HG02870 (cell line): Measurements from ENCODE around the gene TMEM269.

Source experiments
- ATAC-seq: cut with Tn5 transposase; IDR thresholded peaks from one replicate; pipeline ENCODE4 v1.9.1; 2021; ENCODE audit warnings: mild to moderate bottlenecking, moderate library complexity; ENCODE audit not compliant: unreplicated experiment

The TMEM269 gene

DNA sequence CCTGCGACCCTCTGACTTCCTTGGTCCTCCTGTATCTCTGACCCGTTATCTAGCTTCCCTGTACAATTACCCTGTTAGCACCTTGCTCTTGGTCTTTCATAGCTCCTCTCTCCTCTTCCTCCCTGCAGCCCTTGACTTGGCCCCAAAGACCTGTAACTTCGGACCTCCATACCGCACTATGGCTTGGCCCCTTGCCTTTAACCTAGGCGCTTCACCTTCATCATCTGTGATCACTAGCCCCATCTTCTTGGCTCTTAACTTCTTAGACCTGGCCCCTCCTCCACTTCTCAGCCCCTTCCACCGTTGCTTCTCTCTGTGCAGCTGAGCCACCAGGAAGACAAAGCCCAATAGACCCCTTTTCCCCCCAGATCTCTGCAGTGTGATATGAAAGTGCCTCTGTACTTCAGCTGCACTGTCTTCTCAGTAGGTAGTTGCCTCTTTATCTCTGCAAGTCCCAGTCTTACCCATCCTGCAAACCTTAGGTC lies 62.4 kb downstream of the TMEM269 start:
- ATAC-seq, result no peak

DNA sequence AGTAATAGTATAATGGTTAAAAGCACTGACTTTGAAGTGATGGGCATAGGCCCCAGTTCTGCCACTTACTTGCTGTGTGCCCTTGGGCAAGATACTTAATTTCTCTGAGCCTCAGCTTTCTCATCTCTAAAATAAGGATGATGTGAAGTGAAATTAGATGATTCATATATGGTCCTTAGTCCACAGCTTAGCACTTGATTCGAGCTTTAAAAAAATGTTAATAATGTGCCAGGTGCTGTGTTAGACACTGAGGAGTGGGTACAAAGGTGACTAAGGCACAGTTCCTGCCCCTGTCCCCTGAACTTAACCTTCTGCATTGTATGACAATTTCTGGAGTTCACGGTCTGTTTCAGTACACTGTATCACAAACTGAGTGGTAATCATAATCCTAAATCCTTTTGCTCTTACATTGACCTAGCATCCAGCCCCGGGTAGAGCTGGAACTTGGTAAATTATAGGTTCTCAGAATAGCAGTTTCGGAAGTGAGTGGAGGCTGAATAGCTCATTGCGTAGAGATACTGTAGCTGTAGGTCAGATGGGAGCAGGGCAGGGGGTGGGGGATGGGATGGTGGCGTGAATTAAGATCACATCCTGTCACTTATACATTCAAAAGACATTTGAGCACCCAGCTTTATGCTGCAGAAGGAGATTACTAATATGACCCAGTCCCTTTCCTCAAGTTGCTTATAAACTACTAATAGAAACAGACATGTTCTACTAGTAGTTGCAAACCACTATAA lies 63.1 kb downstream of the TMEM269 start:
- ATAC-seq, result no peak

DNA sequence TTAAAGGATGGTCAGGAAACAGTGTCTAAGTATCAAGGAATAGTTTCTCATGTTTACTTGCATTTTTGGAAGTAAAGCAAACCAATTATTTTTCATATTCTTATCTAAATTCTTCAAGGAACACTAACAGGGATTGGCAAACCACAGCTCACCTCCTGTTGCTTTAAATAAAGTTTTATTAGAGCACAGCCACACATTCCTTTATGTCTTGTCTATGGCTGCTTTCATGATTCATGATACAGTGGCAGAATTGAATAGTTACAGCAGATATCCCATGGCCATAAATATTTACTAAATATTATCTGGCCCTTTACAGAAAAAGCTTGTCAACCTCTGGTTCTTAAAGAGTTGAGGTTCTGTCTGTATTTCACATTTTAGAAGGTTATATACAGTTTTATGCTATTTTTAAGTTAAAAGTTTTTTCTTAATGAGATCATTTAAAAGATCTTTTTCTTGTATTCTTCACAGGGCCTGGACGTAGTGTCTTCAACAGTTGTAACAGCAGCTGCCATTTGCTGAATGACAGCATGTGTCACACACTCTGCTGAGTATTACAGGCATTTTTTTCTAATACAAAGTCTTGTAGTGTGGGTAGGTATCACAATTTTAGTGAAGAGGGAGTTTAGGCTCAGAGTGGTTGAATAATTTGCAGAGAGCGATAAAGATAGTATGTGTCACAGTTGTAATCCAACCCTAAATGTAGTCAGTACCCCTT lies 64.2 kb downstream of the TMEM269 start:
- no peak for ATAC-seq

DNA sequence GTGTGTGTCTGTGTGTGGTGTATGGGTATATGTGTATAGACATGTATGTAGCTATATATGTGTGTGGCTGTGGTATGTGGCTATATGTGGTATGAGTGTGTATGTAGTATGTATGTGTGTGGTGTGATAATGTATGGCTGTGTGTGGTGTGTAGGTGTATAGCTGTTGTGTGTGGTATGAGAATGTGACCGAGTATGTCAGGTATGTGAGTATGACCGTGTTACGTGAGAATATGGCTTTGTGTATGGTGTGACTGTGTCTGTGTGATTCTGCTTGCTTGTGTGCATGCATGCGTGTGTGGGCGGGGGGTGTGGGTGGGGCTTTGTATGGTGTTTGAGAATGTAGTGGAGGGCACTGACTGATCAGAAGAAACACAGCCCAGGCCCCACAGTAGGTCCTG lies 65.2 kb downstream of the TMEM269 start:
- no peak for ATAC-seq
